Upper lobe of left lung (tissue), 6 donors: ENCODE measurements around the gene ARMC7. TPM values are rescaled to one million over a fixed set of nuclear protein-coding genes. Genes with fewer than 3 reads are reported as not detected.
A peak's percentile ranks its signal among the peaks of the same experiment; 100 is the strongest.

Experiments
- ATAC-seq, 2 donors: fragments of 200-7000 bp; cut with Tn5 transposase; one replicate each; pipeline ENCODE4 v1.9.1; 2022; ENCODE audit warnings: mild to moderate bottlenecking in 2 of 2, moderate library complexity in 2 of 2; ENCODE audit not compliant: low FRiP score in 2 of 2
- DNase-seq, 2 donors: peaks; one replicate each; pipeline ENCODE4 v3.0.0-alpha.2; 2019 to 2020
- H3K27ac ChIP-seq, 4 donors: fragments of 200-600 bp; sonication (generic); one replicate each; pipeline ENCODE4 v1.5.1; 2016 to 2019
- H3K27me3 ChIP-seq, 4 donors: fragments of 200-600 bp; sonication (generic); one replicate each; pipeline ENCODE4 v1.5.1; 2017 to 2019
- H3K36me3 ChIP-seq, 4 donors: fragments of 200-600 bp; sonication (generic); one replicate each; pipeline ENCODE4 v1.5.1; 2016 to 2019
- H3K4me1 ChIP-seq, 4 donors: fragments of 200-600 bp; sonication (generic); one replicate each; pipeline ENCODE4 v1.5.1; 2018 to 2019
- H3K4me3 ChIP-seq, 4 donors: fragments of 200-600 bp; sonication (generic); one replicate each; pipeline ENCODE4 v1.5.1; 2017 to 2019; ENCODE audit warnings: mild to moderate bottlenecking in 2 of 4, moderate library complexity in 1 of 4
- H3K9me3 ChIP-seq, 4 donors: fragments of 200-600 bp; sonication (generic); one replicate each; pipeline ENCODE4 v1.5.1; 2018 to 2019
- CTCF ChIP-seq, 6 experiments: fragments of 450-650 bp in 4 of 6; fragments of 200-600 bp in 2 of 6; sonication (generic) in 2 of 6; IDR thresholded peaks; one replicate each; pipeline ENCODE4 v1.5.1; 2016 to 2019; ENCODE audit warnings: antibody characterized with exemption in 6 of 6
- EP300 ChIP-seq, 4 donors: sonication (generic); formaldehyde crosslinking; IDR thresholded peaks; one replicate each; pipeline ENCODE4 v1.5.1; 2017; ENCODE audit warnings: antibody characterized with exemption in 4 of 4, control low read depth in 2 of 4
- POLR2A ChIP-seq, 4 donors: fragments of 450-650 bp; IDR thresholded peaks; one replicate each; pipeline ENCODE4 v1.5.1; 2016 to 2017; ENCODE audit warnings: antibody characterized with exemption in 4 of 4, mild to moderate bottlenecking in 2 of 4
- POLR2AphosphoS5 ChIP-seq, 2 donors: sonication (generic); formaldehyde crosslinking; IDR thresholded peaks; one replicate each; pipeline ENCODE4 v1.5.1; 2017; ENCODE audit warnings: antibody characterized with exemption in 2 of 2
- WGBS, 2 donors: methylation state at CpG; one replicate each; pipeline ENCODE4 v1.1.5; 2017 to 2018; 5-methylcytosine and 5-hydroxymethylcytosine counted together
- total RNA-seq, 6 donors: library from RNA; depleted of rRNA in 4 of 6; stranded (reverse); fragments of >200 nt in 4 of 6; gene quantifications; one replicate each; pipeline versions ENCODE4 v1.1.0 to v1.2.1, GENCODE V29; 2016 to 2021
- donor health status: DM: no; HTN: no; CAD: no; lungs with moderate emphysema.
- donor health status: DM: no; HTN: yes; CAD: no; lungs with severe emphysema.

Gene ARMC7
- total RNA-seq, 6 donors from 2014 or later, result 7.3 to 29.5 (median 16.6) TPM

DNA sequence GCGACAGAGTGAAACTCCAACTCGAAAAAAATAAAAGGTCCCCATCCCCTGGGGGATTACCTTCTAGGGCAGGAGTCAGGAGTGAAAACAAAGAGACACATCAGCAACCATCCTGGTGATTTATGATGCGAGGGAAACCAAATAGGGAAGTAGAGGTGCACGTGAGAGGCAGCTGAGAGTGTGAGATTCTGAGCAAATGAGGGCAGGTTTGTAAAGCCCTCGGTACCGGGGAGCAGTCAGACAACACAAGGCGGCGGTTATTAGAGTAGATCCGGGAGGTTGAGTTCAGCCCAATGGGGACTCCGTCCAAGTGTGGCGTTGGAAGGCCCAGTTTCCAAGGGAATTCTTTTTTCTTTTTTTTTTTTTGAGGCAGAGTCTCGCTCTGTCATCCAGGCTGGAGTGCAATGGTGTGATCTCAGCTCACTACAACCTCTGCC is 7.4 kb upstream of the ARMC7 start:
- H3K36me3 ChIP-seq, result peaks cover 9 to 63% (median 32%) of the 10 kb centered on the region in 4 donors
- WGBS, 2 donors, result 73 to 79% methylated on average over 12 of the region's 12 CpGs
- no peak overlapping the region for H3K4me3 ChIP-seq
- H3K27me3 ChIP-seq, result no peaks in the 10 kb centered on the region
- ATAC-seq (no peak), DNase-seq (peak in 1 of 2 donors; percentile 59)
- peaks cover 0 to 22% (median 14%) of the 10 kb centered on the region in 4 donors for H3K4me1 ChIP-seq
- no peak for TF ChIP-seq CTCF (IDR thresholded peaks at IDR 0.05)
- no peak for TF ChIP-seq POLR2A (IDR thresholded peaks at IDR 0.05)
- TF ChIP-seq POLR2AphosphoS5 (IDR thresholded peaks at IDR 0.05), result no peak
- no peak for TF ChIP-seq EP300 (IDR thresholded peaks at IDR 0.05)
- H3K9me3 ChIP-seq, result no peaks in the 10 kb centered on the region
- H3K27ac ChIP-seq, result no peak overlapping the region

- no peak overlapping the region for H3K4me3 ChIP-seq
- TF ChIP-seq CTCF (IDR thresholded peaks at IDR 0.05), result no peak
- TF ChIP-seq POLR2AphosphoS5 (IDR thresholded peaks at IDR 0.05), result peak in 1 of 2 donors; percentile 25
- TF ChIP-seq EP300 (IDR thresholded peaks at IDR 0.05), result peak in 1 of 4 donors; percentile 6
- no peak for TF ChIP-seq POLR2A (IDR thresholded peaks at IDR 0.05)
- 81% methylated on average over 14 of the region's 14 CpGs for WGBS, 2 donors
- ATAC-seq, result peak in 1 of 2 donors; percentile 77
- peaks cover 9 to 48% (median 24%) of the 10 kb centered on the region in 4 donors for H3K36me3 ChIP-seq
- H3K27ac ChIP-seq, result peak overlapping the region; percentile 4 to 70 (median 39)
- H3K4me1 ChIP-seq, result peaks cover 1 to 26% (median 18%) of the 10 kb centered on the region in 4 donors
- DNase-seq, result peak in 1 of 2 donors; percentile 59
- no peaks in the 10 kb centered on the region for H3K27me3 ChIP-seq
- H3K9me3 ChIP-seq, result no peaks in the 10 kb centered on the region
These were observed 5.9 kb upstream of the ARMC7 start for GRCh38 chr17:75103601-75104554.

DNA sequence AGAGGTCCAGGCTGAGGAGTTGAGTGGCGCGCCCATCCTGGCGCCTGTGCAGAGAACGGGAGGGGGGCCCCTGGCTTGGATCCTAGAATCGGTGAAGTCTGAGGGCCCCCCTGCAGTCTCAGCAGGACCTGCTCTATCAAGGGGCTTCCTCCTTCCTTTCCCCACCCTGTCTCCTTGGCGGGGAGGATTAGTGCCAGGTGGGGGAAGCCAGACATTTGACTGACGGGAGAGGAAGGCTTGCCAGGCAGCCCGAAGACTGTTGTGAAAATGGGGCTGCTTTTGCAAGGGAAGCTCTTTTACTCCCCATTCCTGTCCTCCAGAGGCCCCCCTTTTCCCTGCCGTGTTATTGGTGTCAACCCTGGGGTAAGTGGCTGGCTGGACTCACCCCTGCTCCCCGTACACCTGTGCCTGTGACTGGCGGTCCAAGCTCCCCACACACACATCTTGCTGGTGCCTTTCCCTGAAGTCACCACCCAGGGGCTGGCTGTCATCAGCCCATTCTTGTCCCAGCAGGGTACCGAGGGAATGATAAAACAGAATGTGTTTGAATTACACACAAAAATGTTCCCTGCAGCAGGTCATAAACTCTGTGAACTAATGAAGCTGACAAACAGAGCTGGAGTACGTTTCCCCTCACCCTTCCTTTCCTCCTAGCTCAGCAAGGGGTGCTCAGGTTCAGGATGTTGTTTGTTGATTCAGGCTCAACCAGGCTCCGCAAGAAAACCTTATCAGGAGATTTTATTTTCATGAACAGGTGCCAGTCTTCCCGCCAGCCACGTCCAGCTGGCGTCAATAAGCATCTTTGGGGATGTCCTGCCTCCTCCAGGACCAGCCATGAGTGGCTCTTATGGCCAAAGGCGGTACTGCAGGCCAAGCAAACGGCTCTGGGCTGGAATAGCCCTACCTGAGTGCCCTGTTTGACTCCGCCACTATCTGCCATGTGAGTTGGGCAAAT is 4.4 kb upstream of the ARMC7 start:
- 63 to 65% methylated on average over 18 to 20 of the region's 20 CpGs for WGBS, 2 donors
- peak in 1 of 4 donors; percentile 6 for TF ChIP-seq POLR2A (IDR thresholded peaks at IDR 0.05)
- peak in 1 of 2 donors; percentile 36 for TF ChIP-seq POLR2AphosphoS5 (IDR thresholded peaks at IDR 0.05)
- peak; percentile 74 to 90 (median 81) for TF ChIP-seq CTCF (IDR thresholded peaks at IDR 0.05)
- TF ChIP-seq EP300 (IDR thresholded peaks at IDR 0.05), result peak in 1 of 4 donors; percentile 66
- H3K27ac ChIP-seq, result peak overlapping the region in 3 of 4 donors; percentile 28 to 70 (median 43)
- DNase-seq (peak in 1 of 2 donors; percentile 85), ATAC-seq (peak; percentile 57 to 74)
- no peaks in the 10 kb centered on the region for H3K27me3 ChIP-seq
- peaks cover 3 to 33% (median 9%) of the 10 kb centered on the region in 4 donors for H3K36me3 ChIP-seq
- H3K9me3 ChIP-seq, result no peaks in the 10 kb centered on the region
- peaks cover 6 to 35% (median 25%) of the 10 kb centered on the region in 4 donors for H3K4me1 ChIP-seq
- H3K4me3 ChIP-seq, result no peak overlapping the region

DNA sequence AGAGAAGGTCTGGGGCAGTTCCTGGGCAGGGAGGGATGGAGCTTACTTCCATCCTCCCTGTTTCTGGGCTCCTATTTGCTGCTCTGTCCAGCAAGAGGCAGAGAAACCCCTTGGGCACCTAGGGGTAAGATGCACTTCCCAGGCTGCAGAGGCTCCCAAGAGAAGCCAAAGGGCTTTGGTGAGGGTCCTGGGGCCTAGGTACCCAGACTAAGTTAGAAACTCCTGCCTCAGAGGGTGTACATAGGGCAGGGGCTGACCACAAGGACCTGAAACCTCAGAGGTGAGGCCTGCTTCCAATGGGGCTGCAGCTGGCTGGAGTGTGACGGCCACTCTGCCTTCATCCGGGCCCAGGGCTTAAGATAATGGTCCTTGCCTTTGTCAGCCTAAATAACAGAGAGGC is 1.6 kb upstream of the ARMC7 start:
- no peak for ATAC-seq
- WGBS, 2 donors, result 80 to 81% methylated on average over 2 of the region's 2 CpGs
- Histone ChIP-seq H3K9me3 (no peaks in the 10 kb centered on the region), H3K36me3 (peaks cover 2 to 24% (median 4%) of the 10 kb centered on the region in 4 donors), H3K27me3 (no peaks in the 10 kb centered on the region), H3K27ac (no peak overlapping the region), H3K4me1 (peaks cover 23 to 54% (median 42%) of the 10 kb centered on the region in 4 donors), H3K4me3 (no peak overlapping the region)
- peak in 1 of 4 donors; percentile 11 for TF ChIP-seq POLR2A (IDR thresholded peaks at IDR 0.05)
- TF ChIP-seq CTCF (IDR thresholded peaks at IDR 0.05), result no peak
- TF ChIP-seq POLR2AphosphoS5 (IDR thresholded peaks at IDR 0.05), result no peak
- DNase-seq, result no peak
